B cell (primary cell): Measurements from ENCODE around the gene EPDR1. TPM values are rescaled to one million over a fixed set of nuclear protein-coding genes. Genes with fewer than 3 reads are reported as not detected.

ENCODE experiments used
- ATAC-seq: fragments of 200-7000 bp; cut with Tn5 transposase; one replicate; pipeline ENCODE4 v1.10.0; 2021; ENCODE audit warnings: low read depth, mild to moderate bottlenecking, moderate number of reproducible peaks, moderate library complexity
- CTCF ChIA-PET: fragments of 350-600 bp; sonication (Branson Sonifier 250); formaldehyde crosslinking; loops from one replicate; lab custom pipeline; 2021; ENCODE audit warnings: antibody characterized with exemption, inconsistent platforms; lab: Charles Lee
- POLR2A ChIA-PET: fragments of 350-600 bp; sonication (Branson Sonifier 250); formaldehyde crosslinking; loops from one replicate; lab custom pipeline; 2021; ENCODE audit warnings: antibody characterized with exemption; lab: Charles Lee
- DNase-seq: peaks from one replicate; pipeline ENCODE4 v3.0.0; 2013
- H2AFZ ChIP-seq: 2 replicates; pipeline ENCODE4 v1.6.1; 2012; ENCODE audit warnings: mild to moderate bottlenecking, low read depth, low read length; ENCODE audit not compliant: insufficient read depth, poor library complexity, severe bottlenecking
- H3K27ac ChIP-seq, 2 donors: 1 replicate in 1 of 2; 2 replicates in 1 of 2; pipeline ENCODE4 v1.5.1; 2012 to 2013; ENCODE audit warnings: low read length in 2 of 2, mild to moderate bottlenecking in 2 of 2, moderate library complexity in 1 of 2
- H3K27me3 ChIP-seq, 4 experiments: fragments of 200-600 bp in 1 of 4; sonication (generic) in 1 of 4; replicated peaks in 1 of 4; 1 replicate in 2 of 4; 2 replicates in 2 of 4; pipeline versions ENCODE4 v1.6.1 to v1.7.0; 2013 to 2016; ENCODE audit warnings: low read length in 3 of 4, mild to moderate bottlenecking in 2 of 4, mixed read lengths in 1 of 4, moderate library complexity in 1 of 4; ENCODE audit not compliant: insufficient read depth in 4 of 4, control insufficient read depth in 3 of 4; ENCODE audit errors: control extremely low read depth in 1 of 4
- H3K36me3 ChIP-seq, 2 experiments: replicated peaks in 1 of 2; 1 replicate in 1 of 2; 2 replicates in 1 of 2; pipeline versions ENCODE4 v1.6.1 to v1.7.1; 2013; ENCODE audit warnings: low read length in 1 of 2; ENCODE audit not compliant: insufficient read depth in 2 of 2, control insufficient read depth in 1 of 2; ENCODE audit errors: control extremely low read depth in 1 of 2, extremely low read depth in 1 of 2
- H3K4me1 ChIP-seq, 2 donors: fragments of 200-600 bp in 1 of 2; sonication (generic) in 1 of 2; 1 replicate in 1 of 2; 2 replicates in 1 of 2; pipeline versions ENCODE4 v1.5.1 to v1.6.1; 2013 to 2017; ENCODE audit warnings: low read length in 2 of 2; ENCODE audit not compliant: control insufficient read depth in 2 of 2, insufficient read depth in 2 of 2
- H3K4me2 ChIP-seq: replicated peaks from 2 replicates; pipeline ENCODE3; 2012; ENCODE audit warnings: mild to moderate bottlenecking, low read depth, low read length; ENCODE audit not compliant: poor library complexity, severe bottlenecking
- H3K4me3 ChIP-seq, 5 experiments: fragments of 200-600 bp in 1 of 5; sonication (generic) in 1 of 5; 1 replicate in 3 of 5; 2 replicates in 2 of 5; pipeline versions ENCODE4 v1.5.1 to v1.7.0; 2011 to 2016; ENCODE audit warnings: low read length in 4 of 5, mild to moderate bottlenecking in 4 of 5, low read depth in 2 of 5, control low read depth in 1 of 5, moderate library complexity in 1 of 5; ENCODE audit not compliant: insufficient read depth in 1 of 5; ENCODE audit errors: control extremely low read depth in 1 of 5, extremely low read depth in 1 of 5
- H3K79me2 ChIP-seq: fragments of 200-600 bp; sonication (generic); one replicate; pipeline ENCODE4 v1.6.0; 2016; ENCODE audit warnings: low read length; ENCODE audit not compliant: control insufficient read depth, insufficient read depth
- H3K9ac ChIP-seq: fragments of 200-600 bp; sonication (generic); 2 replicates; pipeline ENCODE4 v1.6.1; 2017; ENCODE audit warnings: mild to moderate bottlenecking, low read length, moderate library complexity
- H3K9me3 ChIP-seq, 3 donors: one replicate each; pipeline versions ENCODE4 v1.6.1 to v1.7.1; 2013; ENCODE audit warnings: low read length in 2 of 3; ENCODE audit not compliant: control insufficient read depth in 2 of 3, insufficient read depth in 1 of 3; ENCODE audit errors: control extremely low read depth in 1 of 3
- H4K20me1 ChIP-seq: 2 replicates; pipeline ENCODE4 v1.6.0; 2012; ENCODE audit warnings: mild to moderate bottlenecking, low read length; ENCODE audit not compliant: insufficient read depth, control insufficient read depth, poor library complexity, severe bottlenecking
- H3K27ac Mint-ChIP-seq: one replicate; pipeline ENCODE4 v1.8.0; 2021; ENCODE audit warnings: mixed read lengths
- H3K27me3 Mint-ChIP-seq: one replicate; pipeline ENCODE4 v1.8.0; 2021; ENCODE audit warnings: mixed read lengths
- H3K4me1 Mint-ChIP-seq: one replicate; pipeline ENCODE4 v1.8.0; 2021; ENCODE audit warnings: mixed read lengths
- H3K4me3 Mint-ChIP-seq: one replicate; pipeline ENCODE4 v1.8.0; 2021; ENCODE audit warnings: mixed read lengths
- H3K9me3 Mint-ChIP-seq: one replicate; pipeline ENCODE4 v1.8.0; 2022; ENCODE audit warnings: mixed read lengths; ENCODE audit not compliant: insufficient read depth
- EZH2 ChIP-seq: IDR thresholded peaks from 2 replicates; pipeline ENCODE4 v1.6.1; 2012; ENCODE audit warnings: borderline replicate concordance, low read depth, mild to moderate bottlenecking, moderate library complexity, low read length; ENCODE audit not compliant: insufficient read depth, poor library complexity, severe bottlenecking
- WGBS: methylation state at CpG from one replicate; pipeline ENCODE4 v1.1.5; 2013; ENCODE audit warnings: missing lambda C conversion rate; ENCODE audit not compliant: insufficient coverage; 5-methylcytosine and 5-hydroxymethylcytosine counted together
- intact Hi-C: fragments of 100-400 bp; cut with micrococcal nuclease; formaldehyde crosslinking; loops from one replicate; pipeline ENCODE4 v1.10.0; 2022
- polyA plus RNA-seq: library from polyadenylated mRNA; depleted of rRNA; stranded (reverse); fragments of >200 nt; gene quantifications from 2 replicates; pipeline ENCODE4 v1.2.3, GENCODE V29; 2012
- total RNA-seq, 2 donors: library from RNA; stranded (reverse); fragments of 120-200 nt in 1 of 2; gene quantifications; 1 replicate in 1 of 2; 2 replicates in 1 of 2; pipeline versions ENCODE4 v1.2.3 to v1.2.4, GENCODE V29; 2013 to 2022
- TF ChIP-seq, protein P1 (sequence below): fragments of 200-600 bp; IDR thresholded peaks from one replicate; pipeline ENCODE4 v1.8.0; 2022; ENCODE audit warnings: antibody characterized with exemption, mild to moderate bottlenecking

The EPDR1 gene
- total and polyA plus RNA-seq, 2 donors (not counting 1 experiment from before 2014, with no cell fraction given) = not detected

DNA sequence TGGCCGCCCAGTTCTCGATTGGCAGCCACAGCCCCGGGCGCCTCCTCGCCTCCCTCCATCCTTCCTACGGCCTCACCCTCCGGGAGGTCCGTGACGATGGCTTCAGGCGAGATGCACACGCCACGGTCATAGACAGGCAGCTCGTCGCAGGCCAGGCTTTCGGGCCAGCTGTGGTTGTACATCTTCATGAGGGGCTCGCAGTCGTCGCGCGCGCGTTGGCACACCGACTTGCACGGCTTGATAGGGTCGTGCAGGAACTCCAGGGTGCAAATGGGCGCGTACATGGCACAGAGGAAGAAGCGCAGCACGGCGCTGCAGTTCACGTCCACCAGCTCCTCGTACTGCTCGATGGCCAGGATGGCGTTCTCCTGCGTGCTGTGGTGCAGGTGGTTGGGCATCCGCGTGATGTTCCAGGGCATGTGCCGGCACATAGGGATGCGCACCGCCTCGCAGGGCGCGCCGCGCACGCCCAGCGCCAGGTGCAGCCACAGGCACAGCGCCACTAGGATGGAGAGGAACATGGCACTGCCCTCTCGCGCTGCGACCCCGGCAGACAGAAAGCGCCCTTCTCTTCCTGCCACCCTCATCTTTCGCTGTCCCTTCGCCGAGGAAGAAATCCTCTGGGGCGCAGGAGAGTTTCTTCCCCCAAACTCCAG lies 4.3 kb upstream of the EPDR1 start:
- no peaks in the 10 kb centered on the region for H3K36me3 ChIP-seq
- H3K27ac ChIP-seq = no peak overlapping the region
- ChIA-PET POLR2A (no interaction called here), CTCF (no interaction called here)
- peak overlapping the region; percentile 35 for H2AFZ ChIP-seq
- H3K4me3 ChIP-seq = peak overlapping the region in 2 of 5 experiments; percentile 8 to 11
- TF ChIP-seq EZH2 = no peak
- TF ChIP-seq, protein P1, sequence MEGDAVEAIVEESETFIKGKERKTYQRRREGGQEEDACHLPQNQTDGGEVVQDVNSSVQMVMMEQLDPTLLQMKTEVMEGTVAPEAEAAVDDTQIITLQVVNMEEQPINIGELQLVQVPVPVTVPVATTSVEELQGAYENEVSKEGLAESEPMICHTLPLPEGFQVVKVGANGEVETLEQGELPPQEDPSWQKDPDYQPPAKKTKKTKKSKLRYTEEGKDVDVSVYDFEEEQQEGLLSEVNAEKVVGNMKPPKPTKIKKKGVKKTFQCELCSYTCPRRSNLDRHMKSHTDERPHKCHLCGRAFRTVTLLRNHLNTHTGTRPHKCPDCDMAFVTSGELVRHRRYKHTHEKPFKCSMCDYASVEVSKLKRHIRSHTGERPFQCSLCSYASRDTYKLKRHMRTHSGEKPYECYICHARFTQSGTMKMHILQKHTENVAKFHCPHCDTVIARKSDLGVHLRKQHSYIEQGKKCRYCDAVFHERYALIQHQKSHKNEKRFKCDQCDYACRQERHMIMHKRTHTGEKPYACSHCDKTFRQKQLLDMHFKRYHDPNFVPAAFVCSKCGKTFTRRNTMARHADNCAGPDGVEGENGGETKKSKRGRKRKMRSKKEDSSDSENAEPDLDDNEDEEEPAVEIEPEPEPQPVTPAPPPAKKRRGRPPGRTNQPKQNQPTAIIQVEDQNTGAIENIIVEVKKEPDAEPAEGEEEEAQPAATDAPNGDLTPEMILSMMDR = no peak
- Mint-ChIP-seq H3K4me3 (peak overlapping the region; percentile 53), H3K9me3 (no peaks in the 10 kb centered on the region), H3K27me3 (peaks cover 62% of the 10 kb centered on the region), H3K27ac (no peak overlapping the region), H3K4me1 (peaks cover 22% of the 10 kb centered on the region)
- H3K9me3 ChIP-seq = peaks cover 0 to 4% (median 0%) of the 10 kb centered on the region in 3 donors
- intact Hi-C loops = no loop called here
- H3K79me2 ChIP-seq = no peaks in the 10 kb centered on the region
- no peak overlapping the region for H3K9ac ChIP-seq
- WGBS = 5% methylated on average over 57 of the region's 57 CpGs
- H3K4me2 ChIP-seq = peak overlapping the region; percentile 60
- H3K27me3 ChIP-seq = peaks cover 0 to 31% (median 19%) of the 10 kb centered on the region in 4 experiments
- ATAC-seq (no peak), DNase-seq (peak; percentile 21)
- H3K4me1 ChIP-seq = peaks cover 24% of the 10 kb centered on the region in 2 donors
- no peaks in the 10 kb centered on the region for H4K20me1 ChIP-seq
